Spinal cord (tissue), 10 donors: ENCODE results near the gene ACOX3. TPM values are rescaled to one million over a fixed set of nuclear protein-coding genes. Genes with fewer than 3 reads are reported as not detected.
"Not testable (repeated sequence)": the region's sequence is repeated elsewhere in the genome, so short reads cannot be mapped to it uniquely, and the experiment has no call there.

Experiments used
- DNase-seq, 6 donors: peaks; one replicate each; pipeline versions ENCODE4 v3.0.0 to v3.0.0-alpha.2; 2013 to 2015; ENCODE audit warnings: low spot score in 6 of 6, low read depth in 4 of 6
- H3K27ac ChIP-seq: one replicate; pipeline ENCODE4 v1.5.1; 2013; ENCODE audit warnings: low read depth, low read length, control low read depth
- H3K27me3 ChIP-seq: one replicate; pipeline ENCODE4 v1.6.1; 2013; ENCODE audit warnings: low read length; ENCODE audit not compliant: control insufficient read depth, insufficient read depth
- H3K36me3 ChIP-seq: one replicate; pipeline ENCODE4 v1.6.1; 2013; ENCODE audit warnings: low read length; ENCODE audit not compliant: control insufficient read depth, insufficient read depth
- H3K4me1 ChIP-seq: one replicate; pipeline ENCODE4 v1.6.1; 2013; ENCODE audit warnings: low read length; ENCODE audit not compliant: control insufficient read depth, insufficient read depth
- H3K4me3 ChIP-seq: one replicate; pipeline ENCODE4 v1.5.1; 2013; ENCODE audit warnings: low read depth, low read length, control low read depth
- H3K9me3 ChIP-seq: one replicate; pipeline ENCODE4 v1.6.1; 2013; ENCODE audit warnings: low read length; ENCODE audit not compliant: control insufficient read depth, insufficient read depth
- WGBS: methylation state at CpG from one replicate; pipeline ENCODE4 v1.1.5; 2013; ENCODE audit warnings: missing lambda C conversion rate; ENCODE audit not compliant: insufficient coverage; 5-methylcytosine and 5-hydroxymethylcytosine counted together
- polyA plus RNA-seq, 2 donors: library from polyadenylated mRNA; unstranded; fragments of 120-200 nt; gene quantifications; one replicate each; pipeline ENCODE4 v1.2.1, GENCODE V29; 2013; ENCODE audit not compliant: insufficient read length in 2 of 2
- total RNA-seq, 2 donors: library from RNA; depleted of rRNA in 1 of 2; stranded (reverse); fragments of 120-200 nt in 1 of 2; fragments of >200 nt in 1 of 2; gene quantifications; one replicate each; pipeline versions ENCODE4 v1.2.3 to v1.2.4, GENCODE V29; 2013 to 2014
- donor health status: healthy.

Gene ACOX3
- total and polyA plus RNA-seq, 4 donors: 21.2 to 28.7 (median 23.6) TPM

DNA sequence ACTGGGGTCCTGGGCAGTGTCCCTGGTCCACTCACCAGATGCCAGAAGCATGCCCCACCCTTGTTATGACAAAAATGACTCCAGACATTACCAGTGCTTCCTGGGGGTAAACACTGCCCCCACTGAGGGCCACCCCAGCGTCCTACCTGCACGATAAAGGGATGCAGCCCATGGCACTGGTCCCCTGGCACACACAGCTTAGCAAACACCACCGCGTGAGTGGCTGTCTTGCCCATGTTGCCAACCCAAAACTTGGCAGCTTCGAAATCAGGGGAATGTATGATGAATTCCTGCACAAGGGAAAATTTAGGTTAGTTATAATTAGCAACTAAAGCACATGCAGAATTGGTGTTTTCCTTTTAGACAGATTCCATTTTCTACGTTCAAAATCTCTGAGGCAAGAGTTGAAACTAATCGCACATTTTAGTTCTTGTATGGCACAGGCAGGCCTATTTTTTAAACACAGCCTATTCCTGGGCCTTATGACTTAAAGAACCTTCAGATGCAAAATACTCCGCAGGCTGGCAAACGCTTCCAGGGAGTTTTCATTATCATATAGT, 30.4 kb downstream of the ACOX3 start:
- peak in 1 of 6 donors; percentile 44 for DNase-seq
- Histone ChIP-seq H3K36me3 (peaks cover 78% of the 10 kb centered on the region), H3K9me3 (no peaks in the 10 kb centered on the region), H3K4me3 (no peak overlapping the region), H3K27me3 (no peaks in the 10 kb centered on the region), H3K4me1 (peaks cover 7% of the 10 kb centered on the region), H3K27ac (no peak overlapping the region)
- WGBS: 95% methylated on average over 5 of the region's 9 CpGs

DNA sequence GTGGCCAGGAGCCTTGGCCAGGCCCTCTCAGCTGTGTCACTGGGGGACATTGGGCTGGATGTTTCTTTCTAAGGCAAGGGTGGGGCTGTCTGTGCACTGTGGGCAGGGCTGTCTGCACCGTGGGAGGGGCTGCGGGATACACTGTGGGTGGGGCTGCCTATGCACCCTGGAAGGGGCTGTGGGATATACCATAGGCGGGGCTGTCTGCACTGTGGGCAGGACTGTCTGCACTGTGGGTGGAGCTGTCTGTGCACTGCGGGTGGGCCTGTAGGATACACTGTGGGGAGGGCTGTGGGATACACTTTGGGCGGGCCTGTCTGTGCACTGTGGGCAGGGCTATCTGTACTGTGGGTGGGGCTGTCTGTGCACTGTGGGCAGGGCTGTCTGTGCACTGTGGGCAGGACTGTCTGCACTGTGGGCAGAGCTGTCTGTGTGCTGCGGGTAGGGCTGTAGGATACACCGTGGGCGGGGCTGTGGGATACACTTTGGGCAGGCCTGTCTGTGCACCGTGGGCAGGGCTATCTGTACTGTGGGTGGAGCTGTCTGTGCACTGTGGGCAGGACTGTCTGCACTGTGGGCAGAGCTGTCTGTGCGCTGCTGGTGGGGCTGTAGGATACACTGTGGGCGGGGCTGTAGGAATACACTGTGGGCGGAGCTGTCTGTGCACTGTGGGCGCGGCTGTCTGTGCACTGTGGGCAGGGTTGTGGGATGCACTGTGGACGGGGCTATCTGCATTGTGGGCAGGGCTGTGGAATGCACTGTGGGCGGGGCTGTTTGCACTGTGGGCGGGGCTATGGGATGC, 31.1 kb downstream of the ACOX3 start:
- Histone ChIP-seq H3K9me3 (no peaks in the 10 kb centered on the region), H3K27me3 (no peaks in the 10 kb centered on the region), H3K4me1 (peaks cover 7% of the 10 kb centered on the region), H3K36me3 (peaks cover 81% of the 10 kb centered on the region), H3K4me3 (no peak overlapping the region), H3K27ac (no peak overlapping the region)
- no peak for DNase-seq
- 94% methylated on average over 17 of the region's 17 CpGs for WGBS

DNA sequence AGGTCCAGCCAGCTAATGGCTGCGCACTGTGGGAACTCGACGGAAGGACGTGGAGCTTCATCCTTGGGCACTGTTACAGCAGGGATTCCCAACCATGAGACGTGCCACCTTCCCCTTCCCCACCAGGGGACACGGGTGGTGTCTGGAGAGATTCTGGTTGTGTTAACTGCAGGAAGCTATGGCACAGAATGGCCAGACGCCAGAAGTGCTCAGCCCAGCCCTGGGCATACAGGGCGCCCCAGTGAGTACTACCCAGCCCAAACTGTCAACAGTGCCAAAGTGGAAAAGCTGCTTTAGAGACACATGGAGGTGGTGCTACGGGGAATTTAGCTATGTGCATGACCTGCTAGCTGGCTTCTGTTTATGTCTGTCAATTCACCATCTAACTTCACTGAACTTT, 32.8 kb downstream of the ACOX3 start:
- H3K4me3 ChIP-seq: no peak overlapping the region
- no peaks in the 10 kb centered on the region for H3K9me3 ChIP-seq
- peaks cover 81% of the 10 kb centered on the region for H3K36me3 ChIP-seq
- DNase-seq: no peak
- H3K4me1 ChIP-seq: peaks cover 12% of the 10 kb centered on the region
- H3K27ac ChIP-seq: no peak overlapping the region
- WGBS: 100% methylated on average over 3 of the region's 9 CpGs
- no peaks in the 10 kb centered on the region for H3K27me3 ChIP-seq

DNA sequence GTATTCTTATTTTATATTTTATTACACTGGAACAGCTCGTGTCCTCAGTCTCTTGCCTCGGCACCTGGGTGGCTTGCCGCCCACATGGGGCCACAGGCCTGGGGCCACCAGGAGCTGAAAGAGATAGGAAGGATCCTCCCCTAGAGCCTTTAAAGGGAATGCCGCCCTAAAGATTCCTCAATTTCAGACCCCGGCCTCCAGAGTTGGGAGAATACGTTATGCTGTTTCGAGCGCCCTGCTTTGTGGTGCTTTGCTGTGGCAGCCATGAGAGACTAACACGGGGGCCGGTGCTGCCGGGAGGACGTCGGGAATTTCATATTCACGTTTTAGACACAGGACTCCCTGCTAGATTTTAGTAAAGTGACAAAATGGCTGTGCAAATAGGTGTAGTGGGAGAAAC, 33.2 kb downstream of the ACOX3 start:
- no peak for DNase-seq
- H3K4me3 ChIP-seq: no peak overlapping the region
- peaks cover 15% of the 10 kb centered on the region for H3K4me1 ChIP-seq
- H3K9me3 ChIP-seq: no peaks in the 10 kb centered on the region
- no peak overlapping the region for H3K27ac ChIP-seq
- peaks cover 81% of the 10 kb centered on the region for H3K36me3 ChIP-seq
- H3K27me3 ChIP-seq: no peaks in the 10 kb centered on the region
- WGBS: 97% methylated on average over 12 of the region's 14 CpGs

DNA sequence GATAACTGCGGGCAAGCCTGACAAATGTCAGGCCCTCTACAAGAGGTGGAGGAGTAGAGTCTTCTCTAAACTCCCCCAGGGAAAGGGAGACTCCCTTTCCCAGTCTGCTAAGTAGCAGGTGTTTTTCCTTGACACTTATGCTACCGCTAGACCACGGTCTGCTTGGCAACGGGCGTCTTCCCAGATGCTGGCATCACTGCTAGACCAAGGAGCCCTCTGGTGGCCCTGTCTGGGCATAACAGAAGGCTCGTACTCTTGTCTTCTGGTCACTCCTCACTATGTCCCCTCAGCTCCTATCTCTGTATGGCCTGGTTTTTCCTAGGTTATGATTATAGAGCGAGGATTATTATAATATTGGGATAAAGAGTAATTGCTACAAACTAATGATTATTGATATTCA, 33.6 kb downstream of the ACOX3 start:
- H3K27me3 ChIP-seq, H3K27ac ChIP-seq, DNase-seq: not testable (repeated sequence)

DNA sequence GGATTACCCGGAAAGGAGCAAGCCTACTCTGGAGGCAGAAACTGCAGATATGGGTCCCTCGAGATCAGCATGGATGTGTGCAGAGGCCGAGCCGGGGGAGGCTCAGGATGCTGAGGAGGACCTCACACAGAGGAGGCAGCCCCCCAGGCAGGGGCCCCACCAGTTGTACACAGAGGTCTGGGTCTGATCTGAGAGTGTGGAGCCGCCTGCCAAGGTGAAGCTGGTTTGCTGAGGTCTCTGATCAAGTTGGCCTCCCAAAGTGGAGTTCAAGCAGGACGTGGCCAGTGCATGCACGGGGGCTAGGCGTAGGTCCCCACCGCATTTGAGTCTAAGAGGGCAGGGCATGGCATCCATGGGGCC, 35.0 kb downstream of the ACOX3 start:
- H3K27me3 ChIP-seq: no peaks in the 10 kb centered on the region
- H3K4me1 ChIP-seq: peaks cover 21% of the 10 kb centered on the region
- peaks cover 76% of the 10 kb centered on the region for H3K36me3 ChIP-seq
- no peak overlapping the region for H3K4me3 ChIP-seq
- no peaks in the 10 kb centered on the region for H3K9me3 ChIP-seq
- DNase-seq: no peak
- 95% methylated on average over 9 of the region's 9 CpGs for WGBS
- no peak overlapping the region for H3K27ac ChIP-seq

More for the DNA sequence above, 33.6 kb downstream of the ACOX3 start:
- peaks cover 20% of the 10 kb centered on the region for H3K4me1 ChIP-seq
- WGBS: no CpG with 5 or more reads among the region's 7 CpGs
- not testable (repeated sequence) for H3K9me3 ChIP-seq, H3K4me3 ChIP-seq
- H3K36me3 ChIP-seq: peaks cover 81% of the 10 kb centered on the region

DNA sequence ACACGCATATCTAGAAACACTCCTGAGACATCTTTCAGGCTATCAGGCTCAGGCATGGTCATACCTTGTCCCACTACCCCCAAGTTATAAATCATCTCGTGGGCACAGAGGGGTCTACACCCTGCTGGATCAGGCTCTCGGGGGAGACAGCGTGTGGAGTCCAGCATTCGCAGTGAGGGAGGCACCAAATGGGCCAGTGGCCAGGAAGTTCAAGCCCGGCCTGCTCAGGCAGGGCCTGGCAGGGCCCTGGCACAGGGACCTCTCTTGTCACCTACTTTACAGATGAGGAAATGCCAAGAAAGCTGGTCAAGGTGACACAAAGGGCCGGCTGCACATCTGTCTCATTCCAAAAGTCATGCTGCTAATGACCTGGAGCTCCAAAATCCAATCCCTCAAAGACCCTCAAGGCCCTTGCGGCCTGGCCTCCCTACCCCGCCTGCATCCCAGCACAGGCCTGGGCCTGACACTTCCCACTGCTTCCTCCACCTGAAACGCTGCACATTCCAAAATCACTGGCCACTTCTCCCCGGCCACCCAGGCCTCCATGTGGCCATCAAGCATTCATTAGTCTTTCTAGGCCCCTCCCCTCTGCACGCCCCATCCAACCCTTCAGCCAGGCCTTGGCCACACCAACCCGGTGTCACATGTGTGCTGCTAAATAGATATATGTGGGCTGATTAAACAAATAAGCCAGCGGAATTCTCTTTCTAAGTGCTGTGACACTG, 35.6 kb downstream of the ACOX3 start:
- Histone ChIP-seq H3K36me3 (peaks cover 73% of the 10 kb centered on the region), H3K4me1 (peaks cover 21% of the 10 kb centered on the region), H3K27ac (no peak overlapping the region), H3K27me3 (no peaks in the 10 kb centered on the region), H3K9me3 (no peaks in the 10 kb centered on the region), H3K4me3 (no peak overlapping the region)
- no peak for DNase-seq
- 88% methylated on average over 12 of the region's 14 CpGs for WGBS

DNA sequence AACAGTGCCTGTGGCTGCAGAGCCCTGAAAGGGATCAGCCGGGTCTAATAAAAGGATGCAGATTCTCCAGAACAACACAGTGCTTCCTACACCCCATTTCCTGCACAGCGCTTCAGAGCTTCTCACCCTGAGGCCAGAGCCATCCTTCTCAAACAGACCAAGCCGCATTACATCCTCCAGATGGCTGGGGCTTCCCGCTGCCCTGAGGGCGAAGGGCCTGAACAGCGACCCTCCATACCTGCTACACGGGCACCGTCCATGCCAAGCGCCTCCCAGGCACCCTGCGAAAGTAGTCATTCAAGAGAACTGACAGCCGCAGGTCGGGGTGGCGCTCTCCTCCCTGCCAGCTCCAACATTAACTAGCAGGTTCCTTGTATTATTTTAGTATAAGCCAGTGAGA, 36.5 kb downstream of the ACOX3 start:
- H3K4me1 ChIP-seq: peaks cover 21% of the 10 kb centered on the region
- 90% methylated on average over 6 of the region's 13 CpGs for WGBS
- peaks cover 70% of the 10 kb centered on the region for H3K36me3 ChIP-seq
- DNase-seq: no peak
- H3K4me3 ChIP-seq: no peak overlapping the region
- no peak overlapping the region for H3K27ac ChIP-seq
- no peaks in the 10 kb centered on the region for H3K9me3 ChIP-seq
- H3K27me3 ChIP-seq: no peaks in the 10 kb centered on the region

DNA sequence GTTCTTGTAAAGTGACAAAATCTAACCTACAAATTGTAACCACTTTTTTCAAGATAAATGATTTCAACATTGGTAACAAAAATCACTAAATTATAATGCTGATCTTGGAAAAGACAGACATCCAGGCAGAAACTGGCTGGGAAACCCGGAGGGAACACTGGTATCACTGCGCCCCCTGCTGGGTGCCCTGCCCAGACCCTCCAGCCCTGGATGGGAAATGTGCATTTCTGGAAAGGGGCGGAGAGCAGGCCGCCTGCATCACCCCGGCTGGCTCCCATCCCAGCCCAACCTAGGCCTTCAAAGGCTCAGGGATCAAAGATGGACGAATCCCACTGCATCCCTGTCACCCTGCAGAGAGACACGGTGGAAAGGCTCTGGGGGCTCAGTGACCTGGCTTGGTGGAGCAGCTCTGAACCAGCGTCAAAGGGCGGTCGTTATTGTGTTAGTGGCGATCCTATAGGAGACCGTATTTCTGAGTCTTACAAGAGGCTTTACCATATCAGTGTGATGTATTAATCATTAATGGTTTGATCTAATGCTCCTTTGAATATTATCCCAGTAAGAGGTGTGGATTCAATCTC, 37.3 kb downstream of the ACOX3 start:
- Histone ChIP-seq H3K27ac (no peak overlapping the region), H3K27me3 (no peaks in the 10 kb centered on the region), H3K36me3 (peaks cover 70% of the 10 kb centered on the region), H3K4me3 (no peak overlapping the region), H3K9me3 (no peaks in the 10 kb centered on the region), H3K4me1 (peaks cover 21% of the 10 kb centered on the region)
- WGBS: 27% methylated on average over 8 of the region's 12 CpGs
- peak in 4 of 6 donors; percentile 35 to 85 (median 60) for DNase-seq
